Gastrocnemius medialis (tissue), 4 donors: ENCODE measurements around the gene SYDE2. TPM values are rescaled to one million over a fixed set of nuclear protein-coding genes. Genes with fewer than 3 reads are reported as not detected.

ENCODE experiments used
- ATAC-seq, 2 donors: fragments of 150-250 bp; one replicate each; pipeline ENCODE4 v1.9.1; 2016
- DNase-seq, 2 donors: peaks; one replicate each; pipeline ENCODE4 v3.0.0-alpha.2; 2019
- H3K27ac ChIP-seq, 4 donors: fragments of 200-600 bp; sonication (generic); 1 replicate in 1 of 4; 2 replicates in 3 of 4; pipeline ENCODE4 v1.5.1; 2016 to 2018; ENCODE audit warnings: mild to moderate bottlenecking in 2 of 4, moderate library complexity in 1 of 4
- H3K27me3 ChIP-seq, 3 donors: fragments of 200-600 bp; sonication (generic) in 2 of 3; 1 replicate in 1 of 3; 2 replicates in 2 of 3; pipeline versions ENCODE4 v1.5.1 to v1.6.0; 2016 to 2019; ENCODE audit warnings: mild to moderate bottlenecking in 1 of 3, moderate library complexity in 1 of 3
- H3K36me3 ChIP-seq, 2 donors: fragments of 200-600 bp; sonication (generic) in 1 of 2; one replicate each; pipeline ENCODE4 v1.5.1; 2017 to 2018
- H3K4me1 ChIP-seq, 2 donors: fragments of 200-600 bp; sonication (generic) in 1 of 2; one replicate each; pipeline ENCODE4 v1.5.1; 2016 to 2017; ENCODE audit warnings: mild to moderate bottlenecking in 2 of 2
- H3K4me3 ChIP-seq, 4 donors: fragments of 200-600 bp; sonication (generic) in 3 of 4; 1 replicate in 1 of 4; 2 replicates in 3 of 4; pipeline ENCODE4 v1.5.1; 2016 to 2019; ENCODE audit warnings: mild to moderate bottlenecking in 2 of 4
- H3K9me3 ChIP-seq, 3 donors: fragments of 200-600 bp; sonication (generic) in 2 of 3; 1 replicate in 1 of 3; 2 replicates in 2 of 3; pipeline ENCODE4 v1.5.1; 2016 to 2019
- CTCF ChIP-seq, 5 experiments: fragments of 450-650 bp in 3 of 5; fragments of 200-600 bp in 2 of 5; sonication (generic) in 2 of 5; IDR thresholded peaks in 4 of 5; conservative IDR thresholded peaks in 1 of 5; 1 replicate in 4 of 5; 2 replicates in 1 of 5; pipeline ENCODE4 v1.5.1; 2016 to 2019; ENCODE audit warnings: antibody characterized with exemption in 5 of 5, mild to moderate bottlenecking in 3 of 5, moderate library complexity in 3 of 5
- POLR2A ChIP-seq, 2 donors: fragments of 450-650 bp; IDR thresholded peaks; one replicate each; pipeline ENCODE4 v1.6.1; 2017; ENCODE audit warnings: antibody characterized with exemption in 2 of 2, mild to moderate bottlenecking in 2 of 2, moderate library complexity in 2 of 2
- in situ Hi-C, 4 donors: fragments of 200-750 bp; cut with MboI; loops; one replicate each; pipeline versions ENCODE4 v1.15.0 to v1.8.0; 2017; ENCODE audit warnings: low sequenced_read_pairs in 4 of 4
- intact Hi-C: fragments of 100-400 bp; cut with DNase I; formaldehyde crosslinking; loops from one replicate; pipeline ENCODE4 v1.15.1; 2023; ENCODE audit warnings: low total_unique reads
- total RNA-seq, 4 donors: library from RNA; depleted of rRNA; stranded (reverse); fragments of >200 nt; gene quantifications; one replicate each; pipeline versions ENCODE4 v1.1.0 to v1.2.3, GENCODE V29; 2016

The SYDE2 gene
- total RNA-seq, 4 donors from 2014 or later = 3.8 to 7.2 (median 4.9) TPM

- ATAC-seq (no peak), DNase-seq (no peak)
- H3K27ac ChIP-seq = no peak overlapping the region
- no peak overlapping the region for H3K4me3 ChIP-seq
- TF ChIP-seq CTCF (IDR thresholded peaks at IDR 0.05 in 4 of 5, conservative IDR thresholded peaks at IDR 0.05 in 1 of 5) (no peak), POLR2A (IDR thresholded peaks at IDR 0.05) (no peak)
- in situ Hi-C loops = no loop called here
- intact Hi-C loops = no loop called here
- H3K9me3 ChIP-seq = no peaks in the 10 kb centered on the region
- H3K4me1 ChIP-seq = peaks cover 4 to 8% of the 10 kb centered on the region in 2 donors
- no peaks in the 10 kb centered on the region for H3K36me3 ChIP-seq
- no peaks in the 10 kb centered on the region for H3K27me3 ChIP-seq
Observed at GRCh38 chr1:85219853-85220610, 19.2 kb upstream of the SYDE2 start.

GRCh38 chr1:85216697-85217096 lies 15.9 kb upstream of the SYDE2 start:
- in situ Hi-C loops = no loop called here
- Histone ChIP-seq H3K27me3 (no peaks in the 10 kb centered on the region), H3K9me3 (no peaks in the 10 kb centered on the region), H3K27ac (no peak overlapping the region), H3K4me1 (no peaks in the 10 kb centered on the region), H3K4me3 (no peak overlapping the region), H3K36me3 (no peaks in the 10 kb centered on the region)
- intact Hi-C loops = no loop called here
- DNase-seq = no peak
- TF ChIP-seq POLR2A (IDR thresholded peaks at IDR 0.05) = no peak
- TF ChIP-seq CTCF (IDR thresholded peaks at IDR 0.05 in 4 of 5, conservative IDR thresholded peaks at IDR 0.05 in 1 of 5) = no peak
- no peak for ATAC-seq

- Histone ChIP-seq H3K4me1 (no peaks in the 10 kb centered on the region), H3K9me3 (no peaks in the 10 kb centered on the region), H3K27ac (no peak overlapping the region), H3K4me3 (no peak overlapping the region), H3K27me3 (no peaks in the 10 kb centered on the region), H3K36me3 (no peaks in the 10 kb centered on the region)
- ATAC-seq (no peak), DNase-seq (no peak)
- TF ChIP-seq CTCF (IDR thresholded peaks at IDR 0.05 in 4 of 5, conservative IDR thresholded peaks at IDR 0.05 in 1 of 5) (no peak), POLR2A (IDR thresholded peaks at IDR 0.05) (no peak)
- intact Hi-C loops = no loop called here
- in situ Hi-C loops = no loop called here
Observed at GRCh38 chr1:85214654-85215053, 13.8 kb upstream of the SYDE2 start.

GRCh38 chr1:85208488-85208887 lies 7.7 kb upstream of the SYDE2 start:
- TF ChIP-seq CTCF (IDR thresholded peaks at IDR 0.05 in 4 of 5, conservative IDR thresholded peaks at IDR 0.05 in 1 of 5) (no peak), POLR2A (IDR thresholded peaks at IDR 0.05) (no peak)
- in situ Hi-C loops (no loop called here), intact Hi-C loops (no loop called here)
- Histone ChIP-seq H3K27me3 (no peaks in the 10 kb centered on the region), H3K4me3 (no peak overlapping the region), H3K36me3 (no peaks in the 10 kb centered on the region), H3K4me1 (no peaks in the 10 kb centered on the region), H3K27ac (no peak overlapping the region), H3K9me3 (no peaks in the 10 kb centered on the region)
- no peak for DNase-seq
- ATAC-seq = no peak
